ENCODE measurements around the gene FOXL1.

Gene FOXL1

DNA sequence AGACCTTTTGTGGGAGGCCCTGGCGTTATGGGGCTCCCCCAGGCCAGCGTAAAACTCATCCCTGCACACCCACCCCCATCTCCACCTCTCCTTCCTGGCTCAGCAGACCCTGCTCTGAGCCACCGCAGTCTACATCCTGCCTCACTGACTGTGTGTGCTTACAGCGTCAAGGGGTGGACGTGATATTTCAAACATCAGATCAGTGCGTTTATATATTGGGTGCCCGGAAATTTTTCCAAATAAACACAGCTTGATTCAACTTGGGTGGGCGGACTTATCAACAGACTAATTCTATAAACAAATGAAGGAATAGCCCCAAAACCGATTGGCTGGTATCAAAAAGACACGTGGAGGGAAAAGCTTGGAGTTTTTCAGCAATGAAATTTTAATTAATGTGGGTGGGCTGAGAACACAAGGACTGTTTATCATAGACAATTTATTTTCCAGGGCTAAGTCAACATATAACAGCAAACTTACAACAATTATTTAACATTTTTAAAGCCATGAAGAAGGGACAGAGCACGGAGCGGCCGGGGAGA, at the start of gene FOXL1:
TSS of gene FOXL1 (plus strand) at position 489 of the 539 bp plus-strand sequence. CDS start 175 bp downstream, outside the sequence.
- no peak for DNase-seq

DNA sequence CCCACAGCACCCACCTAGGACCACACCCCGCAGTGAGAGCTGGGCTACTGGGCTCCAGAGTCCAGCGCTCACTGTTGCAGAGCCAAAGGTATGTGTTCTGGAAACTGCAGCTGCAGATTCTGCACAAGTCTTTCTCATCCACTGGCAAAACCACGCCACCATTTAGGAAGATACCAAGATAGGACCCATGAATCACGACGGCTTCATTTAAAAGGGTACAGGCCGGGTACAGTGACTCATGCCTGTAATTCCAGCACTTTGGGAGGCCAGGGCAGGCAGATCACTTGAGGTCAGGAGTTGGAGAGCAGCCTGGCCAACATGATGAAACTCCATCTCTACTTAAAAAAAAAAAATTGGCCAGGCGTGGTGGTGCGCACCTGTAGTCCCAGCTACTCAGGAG, 49.2 kb upstream of the FOXL1 start:
- no peak for DNase-seq

DNA sequence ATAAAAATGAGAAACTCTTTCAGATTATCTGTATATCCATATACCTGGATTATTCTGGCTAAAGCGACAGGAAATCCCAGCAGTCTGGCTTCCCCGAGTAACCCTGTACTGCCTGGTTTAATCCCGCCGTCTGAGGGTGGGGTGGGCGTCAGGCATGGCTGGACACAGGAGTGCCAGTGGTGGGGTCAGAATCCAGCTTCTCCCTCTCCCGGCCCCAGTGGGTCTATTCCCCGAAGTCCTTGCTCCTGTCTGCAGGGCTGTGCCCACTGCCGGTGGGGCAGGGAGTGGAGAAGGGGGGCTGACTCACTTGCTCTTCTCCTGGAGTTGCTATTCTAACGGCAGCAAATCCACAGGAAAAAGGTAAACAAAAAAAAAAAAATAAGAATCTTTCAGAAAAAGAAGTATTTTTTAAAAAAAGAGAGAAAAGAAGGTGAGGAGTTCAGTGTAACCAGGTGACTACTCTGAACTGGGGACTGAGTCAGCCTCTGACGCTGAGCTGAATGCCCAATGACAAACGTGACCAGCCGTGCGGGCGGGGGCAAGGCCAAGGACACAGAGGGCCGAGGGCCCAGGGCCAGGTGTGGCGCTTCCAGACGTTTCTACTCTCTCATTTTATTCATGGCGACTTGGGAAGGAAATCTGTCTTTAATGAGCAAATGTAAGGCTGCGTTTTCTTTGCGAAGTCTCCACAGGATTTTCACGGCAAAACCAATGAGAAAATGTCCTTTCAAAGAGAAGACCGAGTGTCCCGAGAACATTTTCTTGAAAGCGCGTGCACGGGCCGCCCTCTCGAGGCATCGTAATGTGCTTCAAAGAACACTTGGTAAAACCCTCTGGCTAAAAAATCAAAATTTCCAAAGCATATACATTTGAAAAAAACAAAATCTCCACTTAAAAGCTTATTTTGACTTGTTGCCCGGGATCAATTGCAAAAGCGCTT, 47.8 kb upstream of the FOXL1 start:
- DNase-seq: no peak

DNA sequence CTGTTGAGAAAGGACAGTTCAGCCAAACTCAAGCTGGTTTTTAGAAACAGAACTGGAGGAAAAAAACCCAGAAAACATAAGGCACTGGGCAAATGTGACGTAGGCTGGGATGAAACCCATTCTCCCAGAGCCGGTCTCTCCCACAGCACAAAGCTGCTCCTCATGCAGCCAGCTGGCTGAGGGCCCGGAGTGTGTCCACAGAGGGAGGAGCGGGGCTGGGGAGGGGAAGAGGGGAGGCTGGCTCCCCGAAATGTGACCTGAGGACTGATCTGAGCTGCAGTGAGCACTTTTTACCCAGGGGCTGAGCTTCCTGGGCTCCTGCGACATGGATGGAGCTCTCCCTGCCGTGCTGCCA, 47.2 kb upstream of the FOXL1 start:
- DNase-seq: no peak

DNA sequence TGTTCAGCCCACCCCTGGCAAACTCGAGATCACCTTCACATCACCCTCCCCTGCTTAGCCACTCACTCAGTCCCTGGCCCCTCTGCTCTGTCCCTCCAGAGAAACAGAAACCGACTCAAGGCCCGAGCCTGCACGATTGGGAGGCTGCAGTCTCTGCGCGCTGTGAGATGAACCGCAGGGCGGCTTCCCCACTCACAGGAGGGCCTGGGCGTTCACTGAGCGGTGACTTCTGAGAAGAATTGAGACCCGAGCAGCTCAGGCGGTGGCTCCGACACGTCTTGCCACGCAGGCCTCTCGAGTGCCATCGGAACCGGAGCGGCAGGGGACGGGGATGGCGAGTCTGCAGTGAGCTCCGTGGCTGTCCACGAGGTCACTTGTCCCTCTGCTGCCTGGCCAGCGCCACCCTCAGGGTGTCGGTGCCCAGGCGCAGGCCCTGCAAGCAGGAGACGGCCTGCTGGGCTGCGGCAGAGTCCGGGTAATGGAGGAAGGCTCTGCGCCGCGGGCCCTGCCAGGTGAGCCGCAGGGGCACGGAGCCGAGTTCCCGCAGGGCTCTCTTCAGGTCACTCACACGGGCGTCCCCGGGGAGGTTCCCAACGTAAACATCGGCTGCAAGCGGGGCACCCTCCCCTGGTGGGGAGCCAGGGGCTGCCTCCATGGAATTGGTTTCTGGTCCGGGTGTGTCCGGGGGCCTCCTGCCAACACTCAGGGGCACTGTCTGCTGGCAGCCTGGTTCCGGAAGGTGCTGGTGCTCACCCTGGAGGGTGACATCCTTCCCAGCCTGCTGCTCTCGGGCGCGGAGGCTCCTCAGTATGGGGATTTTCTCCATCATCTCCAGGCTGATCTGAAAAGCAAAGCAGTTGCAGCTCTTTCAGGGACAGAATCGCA, 46.5 kb upstream of the FOXL1 start:
- no peak for DNase-seq

DNA sequence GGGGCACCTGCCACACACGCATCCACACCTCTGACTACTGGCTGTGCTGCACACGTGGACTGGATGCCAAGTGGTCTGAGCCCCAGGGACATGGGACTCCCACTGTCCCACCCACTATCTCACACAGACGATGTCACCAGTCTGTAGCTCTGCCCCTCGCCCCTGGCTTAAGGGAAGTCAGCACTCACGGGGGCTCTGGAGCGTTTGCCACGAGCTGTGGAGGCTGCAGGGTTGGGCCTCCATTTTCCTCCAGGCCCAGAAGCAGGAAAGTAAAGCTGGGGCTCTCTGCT, 45.9 kb upstream of the FOXL1 start:
- DNase-seq: no peak

DNA sequence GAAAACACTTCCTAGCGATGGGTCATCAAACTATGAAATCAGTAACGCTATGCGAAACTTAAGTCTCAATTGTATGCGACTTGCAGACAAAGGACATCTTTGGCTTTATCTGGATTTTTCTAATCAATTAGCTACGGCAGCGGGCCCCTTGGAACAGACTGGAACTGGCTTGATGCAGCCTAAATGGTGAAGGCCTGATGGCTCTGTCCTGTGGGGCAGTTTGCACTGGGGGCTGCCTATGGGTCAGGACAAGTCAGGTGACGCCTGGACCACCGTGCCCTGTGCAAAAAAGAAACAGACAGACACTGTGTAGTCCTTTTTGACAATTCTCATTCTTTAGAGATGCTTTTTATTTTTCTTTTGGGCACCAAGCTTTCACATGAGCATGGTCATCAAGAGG, 45.3 kb upstream of the FOXL1 start:
- no peak for DNase-seq

DNA sequence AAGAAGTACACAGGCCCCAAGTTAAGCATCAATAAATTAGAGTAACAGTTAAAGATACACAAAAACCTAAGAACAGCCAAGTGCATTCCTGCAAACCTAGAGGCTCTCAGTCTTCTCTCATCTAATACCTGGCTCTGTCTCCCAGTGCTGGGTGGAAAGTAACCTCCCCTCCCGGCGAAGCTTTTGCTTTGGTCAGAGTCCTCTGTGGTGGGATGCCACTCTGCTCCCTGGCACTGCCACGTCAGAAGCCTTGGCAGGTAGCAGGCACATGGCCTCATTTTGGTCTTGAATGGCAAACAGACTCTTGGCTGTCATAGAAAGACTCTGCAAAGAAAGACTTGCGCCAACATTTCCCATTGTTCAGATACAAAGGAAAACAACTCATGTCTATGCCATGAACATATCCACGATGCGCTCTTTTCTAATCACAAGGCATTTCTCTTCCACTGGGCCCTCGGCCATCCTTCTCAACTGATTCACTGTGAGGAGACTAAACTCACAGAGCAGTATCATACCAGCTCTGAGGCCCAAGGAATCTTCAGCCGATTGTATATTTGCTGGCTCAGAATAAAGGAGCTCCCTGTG, 44.5 kb upstream of the FOXL1 start:
- no peak for DNase-seq

DNA sequence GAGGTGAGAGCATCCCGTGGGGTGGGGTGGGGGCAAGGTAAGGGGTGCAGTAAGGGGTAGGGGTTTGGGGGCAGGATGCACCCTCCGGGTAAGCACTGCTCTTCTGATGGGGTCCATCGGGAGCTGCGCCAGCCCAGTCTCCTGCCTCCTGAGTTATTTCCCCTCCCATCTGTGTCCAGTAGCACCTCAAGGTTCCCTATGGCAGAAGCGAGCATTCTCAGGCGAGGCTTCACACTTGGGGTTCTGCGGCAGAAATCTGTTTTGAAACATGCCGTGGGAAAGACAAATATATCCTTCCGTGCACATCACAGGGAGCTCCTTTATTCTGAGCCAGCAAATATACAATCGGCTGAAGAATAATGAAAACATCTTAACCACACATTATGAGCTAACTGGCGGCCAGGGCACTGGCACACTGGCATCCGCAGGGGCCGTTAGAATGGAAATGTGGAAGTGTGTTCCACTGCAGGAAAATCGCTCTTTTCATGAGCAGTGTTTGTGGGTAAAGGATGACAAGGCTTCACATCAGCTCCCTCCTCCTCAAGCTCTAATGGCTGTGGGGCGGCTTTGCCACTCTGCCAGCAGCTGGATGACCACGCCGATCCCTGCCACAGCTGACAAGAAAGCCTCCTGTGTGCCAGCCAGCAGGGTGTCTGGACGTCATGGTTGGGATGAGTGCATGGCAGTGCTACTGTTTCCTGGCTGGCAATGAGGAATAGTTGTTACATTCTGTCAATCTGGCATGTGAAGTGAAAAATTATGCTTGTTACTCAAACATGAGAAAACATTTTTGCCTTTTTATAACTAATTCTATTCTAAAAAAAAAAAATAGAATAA, 43.4 kb upstream of the FOXL1 start:
- no peak for DNase-seq

DNA sequence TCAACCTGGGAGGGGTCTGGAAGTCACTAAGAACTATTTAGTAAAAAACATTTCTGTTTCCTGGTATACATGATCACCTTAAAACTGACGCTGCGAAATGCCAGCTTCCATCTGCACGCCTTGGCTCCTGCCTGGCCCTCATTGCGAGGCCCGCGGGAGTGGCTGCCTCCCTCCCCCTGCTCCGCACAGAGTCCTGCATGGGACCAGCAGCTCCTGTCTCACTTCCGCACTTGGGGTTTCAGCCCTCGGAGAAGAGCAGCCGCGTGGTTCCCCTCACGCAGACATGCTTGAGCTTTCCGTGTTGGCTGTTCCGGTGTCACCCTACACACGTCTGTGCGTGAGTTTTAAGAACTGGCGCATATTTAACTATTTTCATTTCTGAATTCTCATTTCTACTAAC, 41.7 kb upstream of the FOXL1 start:
- no peak for DNase-seq

DNA sequence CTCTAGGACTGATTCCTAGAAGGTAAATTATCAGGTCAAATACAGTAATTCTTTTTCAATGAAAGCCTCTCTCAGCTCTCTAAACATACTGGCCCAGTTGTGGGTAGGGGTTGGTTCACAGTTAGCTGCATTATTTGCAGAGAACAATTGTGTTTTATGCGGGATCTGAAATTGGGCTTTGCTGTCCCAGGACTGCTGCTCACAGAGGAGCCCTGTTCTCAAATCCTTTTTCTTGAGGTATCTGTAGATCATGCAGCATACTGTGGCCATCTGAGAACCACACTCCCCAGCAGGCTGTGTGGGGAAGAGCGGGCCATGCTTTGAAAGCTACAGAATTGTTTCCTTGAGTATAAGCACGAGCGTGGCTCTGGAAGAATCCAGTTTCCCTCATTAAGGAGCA, 40.9 kb upstream of the FOXL1 start:
- no peak for DNase-seq

DNA sequence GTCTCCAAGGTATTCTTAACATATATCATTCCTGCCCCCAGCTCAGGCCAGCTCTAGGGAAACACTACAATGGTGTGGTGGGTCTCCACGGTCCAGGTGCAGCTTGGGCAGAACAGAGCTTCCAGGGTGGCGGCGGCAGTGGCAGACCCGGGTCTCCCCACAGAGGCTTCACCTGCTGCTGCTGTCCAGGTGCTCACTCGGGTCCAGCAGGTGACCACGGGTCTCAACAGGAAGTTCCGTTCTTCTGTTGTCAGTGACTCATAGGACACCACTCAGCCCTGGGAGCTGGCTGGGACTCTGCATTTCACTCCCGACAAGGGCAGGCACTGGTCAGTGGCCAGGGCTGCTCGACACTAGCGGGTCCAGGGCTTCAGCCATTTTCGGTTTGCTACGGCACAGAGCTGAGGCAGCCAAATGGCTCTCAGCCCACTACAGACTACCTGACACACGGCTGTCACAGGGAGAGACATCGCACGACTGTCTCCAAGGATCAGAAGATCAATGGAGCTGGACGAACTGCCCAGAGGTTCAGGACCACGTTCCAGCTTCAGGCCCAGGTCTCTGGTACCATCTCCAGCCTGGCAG, 40.1 kb upstream of the FOXL1 start:
- DNase-seq: no peak

DNA sequence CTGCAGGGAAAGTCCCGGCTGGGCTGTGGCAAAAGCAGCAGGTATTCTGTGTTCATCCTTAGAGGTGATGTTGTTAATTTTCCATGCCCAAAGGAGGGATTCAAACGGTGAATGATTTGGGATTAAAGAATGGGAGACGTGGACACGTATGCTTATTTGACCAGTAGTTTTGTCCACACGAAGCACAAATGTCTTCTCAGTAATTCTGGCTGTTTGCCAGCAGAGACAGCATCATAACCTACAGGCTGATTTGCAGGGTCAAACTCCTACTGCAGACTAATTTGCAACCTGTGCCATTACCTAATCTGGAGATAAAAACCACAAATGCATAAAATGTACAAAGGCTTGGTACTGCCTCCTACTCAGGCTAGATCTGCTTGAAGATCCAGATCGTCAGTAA, 37.5 kb upstream of the FOXL1 start:
- DNase-seq: no peak

DNA sequence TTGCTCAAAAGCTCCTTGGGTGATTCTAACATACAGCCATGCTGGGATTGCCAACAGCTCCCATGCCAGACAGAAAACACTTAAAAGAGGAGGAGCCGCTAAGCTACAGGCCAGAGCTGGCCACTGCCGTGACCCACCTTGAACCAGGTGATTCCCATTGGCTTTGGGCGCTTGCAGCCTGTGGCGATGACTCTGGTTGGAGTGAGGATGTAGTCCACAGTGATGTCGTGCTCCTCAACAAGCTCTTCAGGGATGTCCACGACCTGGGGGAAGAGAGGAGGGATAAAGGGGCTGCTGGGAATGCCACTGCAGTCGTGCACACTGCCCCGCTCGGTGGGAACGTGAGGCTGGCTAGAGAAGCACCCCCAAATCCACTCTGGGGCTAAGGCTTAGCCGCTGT, 36.8 kb upstream of the FOXL1 start:
- DNase-seq: no peak

DNA sequence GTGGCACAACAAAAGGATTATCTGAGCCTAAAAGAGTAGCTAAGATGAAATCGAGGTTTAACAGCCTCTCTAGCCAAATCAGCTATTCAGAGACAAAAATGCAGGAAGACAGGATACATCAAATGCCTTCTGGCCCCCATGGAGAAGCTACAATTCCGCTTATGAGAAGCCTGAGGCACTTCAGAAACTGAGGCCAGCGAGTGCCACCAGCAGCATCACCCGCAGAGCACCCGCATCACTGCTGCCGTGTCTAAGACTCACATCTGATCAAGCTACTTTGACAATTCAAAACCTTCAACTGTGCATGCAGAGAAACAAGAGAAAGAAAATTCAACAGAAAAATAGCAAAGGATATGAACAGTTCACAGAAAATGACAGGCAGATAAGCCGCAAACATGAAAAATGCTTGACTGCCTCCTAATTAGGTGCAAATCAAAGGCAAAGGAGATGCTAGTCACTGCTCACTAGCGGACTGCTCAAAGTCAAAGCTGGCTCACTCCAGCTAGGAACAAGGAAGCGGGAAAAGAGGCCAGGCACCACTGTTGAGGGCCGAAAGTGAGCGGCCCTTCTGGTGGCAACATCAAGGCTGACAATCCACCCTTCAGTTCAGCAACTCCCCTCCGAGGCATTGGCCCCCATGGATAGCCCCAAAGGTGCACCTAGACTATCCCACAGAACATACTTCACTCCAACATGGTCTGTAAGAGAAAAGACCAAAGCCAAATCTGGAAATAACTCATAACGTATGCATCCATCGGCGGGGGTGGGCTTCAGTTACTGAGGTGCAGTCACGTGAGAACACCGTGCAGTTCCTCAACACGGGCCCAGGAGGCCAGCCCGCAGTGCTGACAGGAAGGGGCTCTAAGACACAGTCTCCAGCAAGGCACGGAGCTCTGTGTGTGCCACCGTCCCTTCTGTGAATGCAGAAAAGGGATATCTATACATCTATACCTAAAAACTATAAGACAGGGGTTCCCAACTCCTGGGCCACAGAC, 35.3 kb upstream of the FOXL1 start:
- DNase-seq: no peak

DNA sequence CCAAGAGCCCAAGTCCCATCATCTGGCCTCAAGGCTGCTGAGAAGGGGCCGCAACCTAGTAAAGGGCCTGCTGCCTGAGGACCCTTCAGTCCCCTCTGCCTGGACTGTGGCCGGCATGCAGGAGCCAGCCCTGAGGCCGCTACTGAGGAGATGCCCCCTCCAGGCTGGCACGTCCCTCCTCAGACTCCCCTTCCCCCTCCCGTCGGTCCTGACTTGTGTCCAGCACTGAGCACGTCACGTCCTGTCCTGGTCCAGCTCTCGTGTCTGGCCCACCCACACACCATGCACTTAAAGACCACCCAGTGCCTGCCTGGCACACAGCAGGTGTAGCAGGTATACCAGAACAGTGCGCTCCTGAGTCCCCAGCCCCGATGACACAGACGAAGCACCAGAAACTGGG, 32.9 kb upstream of the FOXL1 start:
- DNase-seq: no peak

DNA sequence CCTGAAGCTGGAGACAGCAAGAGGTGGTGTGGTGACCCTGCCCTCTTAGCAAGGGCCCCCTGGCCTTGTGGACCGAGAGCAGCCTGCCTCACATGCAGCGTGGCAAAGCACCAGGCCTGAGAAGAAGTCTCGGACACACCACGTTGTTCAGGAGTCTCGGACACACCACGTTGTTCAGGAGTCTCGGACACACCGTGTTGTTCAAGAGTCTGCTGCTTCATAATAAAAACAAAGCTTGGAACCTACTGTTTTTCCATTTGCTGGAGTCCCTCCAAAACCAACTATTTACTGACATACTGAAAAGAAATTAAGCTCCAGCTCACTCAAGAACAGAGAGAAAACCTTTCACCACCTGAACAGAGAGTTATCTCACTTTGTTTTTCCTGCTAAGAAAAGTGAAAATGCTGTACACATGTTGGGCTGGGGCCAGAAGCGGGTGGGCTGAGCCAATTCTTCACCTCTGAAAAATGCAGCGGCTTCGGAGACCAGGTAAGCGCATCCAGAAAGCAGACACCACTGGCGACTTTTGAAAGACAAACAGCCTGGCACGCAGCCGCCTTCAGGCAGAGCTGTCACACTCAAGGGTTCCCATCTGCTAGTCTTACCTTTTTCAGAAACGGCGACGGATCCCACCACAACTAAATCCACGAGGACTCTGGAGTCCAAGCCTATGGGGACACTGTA, 32.3 kb upstream of the FOXL1 start:
- no peak for DNase-seq

DNA sequence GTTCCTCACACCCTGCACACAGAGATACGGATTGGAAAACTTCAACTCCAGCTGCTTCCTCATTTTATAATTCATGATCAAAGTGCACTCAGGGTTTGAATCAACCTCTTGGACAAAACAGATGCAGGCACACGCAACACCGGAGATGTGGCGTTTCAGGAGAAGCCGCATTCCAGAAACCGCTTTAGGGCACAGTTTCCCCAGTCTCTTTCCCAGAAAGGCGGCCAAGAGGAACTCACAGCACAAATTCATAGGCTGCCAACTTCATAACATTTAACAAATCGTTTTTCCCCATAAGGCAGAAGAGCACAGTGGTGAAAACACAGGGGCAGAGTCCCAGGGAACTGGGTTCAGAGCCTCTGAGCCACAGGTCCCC, 31.7 kb upstream of the FOXL1 start:
- DNase-seq: no peak

DNA sequence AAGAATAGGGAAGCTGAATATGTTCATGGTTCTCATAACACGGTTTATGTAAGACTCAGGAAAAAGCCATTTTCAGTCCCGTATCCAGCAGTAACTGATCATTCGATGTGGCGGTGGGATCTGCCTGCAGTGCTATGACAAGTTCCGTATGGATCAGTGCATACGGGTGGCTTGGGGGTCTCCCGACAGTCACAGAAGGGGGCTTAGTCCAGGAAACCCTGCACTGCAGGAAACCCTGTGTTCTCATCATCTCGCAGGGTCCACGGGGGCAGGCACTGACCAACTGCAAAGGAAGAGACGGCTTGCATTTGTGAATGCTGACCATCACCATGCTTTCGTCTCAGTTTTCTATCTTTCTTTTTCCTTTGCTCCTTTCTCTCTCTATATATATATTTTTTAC, 31.1 kb upstream of the FOXL1 start:
- no peak for DNase-seq
